Heart right ventricle (tissue), 16 donors: Measurements from ENCODE around the gene ALDH1L1. TPM values are rescaled to one million over a fixed set of nuclear protein-coding genes. Genes with fewer than 3 reads are reported as not detected.
A peak's percentile ranks its signal among the peaks of the same experiment; 100 is the strongest.

Source experiments
- ATAC-seq, 8 donors: fragments of 200-7000 bp; cut with Tn5 transposase; one replicate each; pipeline ENCODE4 v1.9.1; 2020; ENCODE audit warnings: mild to moderate bottlenecking in 8 of 8, moderate library complexity in 8 of 8, moderate number of reproducible peaks in 1 of 8
- DNase-seq, 2 donors: peaks; one replicate each; pipeline ENCODE4 v3.0.0-alpha.2; 2020
- H3K27ac ChIP-seq, 10 donors: fragments of 200-600 bp; sonication (generic) in 2 of 10; one replicate each; pipeline versions ENCODE4 v1.5.0 to v1.8.0; 2020 to 2022; ENCODE audit warnings: mild to moderate bottlenecking in 3 of 10
- H3K27me3 ChIP-seq, 7 donors: fragments of 200-600 bp; one replicate each; pipeline ENCODE4 v1.8.0; 2021 to 2022; ENCODE audit warnings: mild to moderate bottlenecking in 2 of 7
- H3K36me3 ChIP-seq, 9 donors: fragments of 200-600 bp; sonication (generic) in 1 of 9; one replicate each; pipeline versions ENCODE4 v1.5.0 to v1.8.0; 2020 to 2022; ENCODE audit warnings: mild to moderate bottlenecking in 2 of 9
- H3K4me1 ChIP-seq, 9 donors: fragments of 200-600 bp; sonication (generic) in 1 of 9; one replicate each; pipeline versions ENCODE4 v1.5.0 to v1.8.0; 2020 to 2022; ENCODE audit warnings: mild to moderate bottlenecking in 4 of 9
- H3K4me3 ChIP-seq, 10 donors: fragments of 200-600 bp; sonication (generic) in 2 of 10; one replicate each; pipeline versions ENCODE4 v1.5.0 to v1.8.0; 2020 to 2022; ENCODE audit warnings: mild to moderate bottlenecking in 7 of 10, moderate library complexity in 2 of 10
- H3K9me3 ChIP-seq, 11 donors: fragments of 200-600 bp in 10 of 11; sonication (generic) in 2 of 11; one replicate each; pipeline versions ENCODE4 v1.5.0 to v1.8.0; 2013 to 2022; ENCODE audit warnings: mild to moderate bottlenecking in 2 of 11, control low read depth in 1 of 11, moderate library complexity in 1 of 11
- WGBS, 2 donors: extraction: QIAGEN DNeasy Blood & Tissue Kit; methylation state at CpG; one replicate each; pipeline ENCODE4 v1.1.7; 2013; ENCODE audit warnings: inconsistent platforms in 1 of 2; 5-methylcytosine and 5-hydroxymethylcytosine counted together
- intact Hi-C, 10 donors: fragments of 100-400 bp; cut with DNase I; formaldehyde crosslinking; loops; one replicate each; pipeline versions ENCODE4 v1.11.1 to v1.14.2; 2022
- polyA plus RNA-seq, 2 donors: library from polyadenylated mRNA; stranded (reverse); fragments of 200-250 nt; gene quantifications; one replicate each; pipeline ENCODE4 v1.2.3, GENCODE V29; 2013
- total RNA-seq, 10 donors: library from RNA; stranded (reverse); fragmentation: NEBNext Ultra II Directional in 3 of 10; extraction: Animal tissue kit (Norgen Biotek cat#: 25700) in 3 of 10; gene quantifications; one replicate each; pipeline versions ENCODE4 v1.2.1 to v1.2.4, GENCODE V29; 2021 to 2023
- TF ChIP-seq, protein P1 (sequence below), 9 donors: fragments of 200-600 bp; sonication (generic) in 2 of 9; IDR thresholded peaks; one replicate each; pipeline versions ENCODE4 v1.5.0 to v1.8.0; 2021 to 2022; ENCODE audit warnings: antibody characterized with exemption in 9 of 9, mild to moderate bottlenecking in 5 of 9, moderate library complexity in 1 of 9
- donor health status: Arrhythmogenic right ventricular cardiomyopathy.
- donor health status: ischemic (EF 13 %, LVEDD 7.1; RV severe dilation, severe dysfunction).
- donor health status: healthy with polysubstance abuse.
- donor health status: DM: no; HTN: yes; CAD: no.
- donor health status: DM: no; HTN: no; CAD: no.
- donor health status: ischemic (EF 25% LVEDD 6.9; RV normal size, moderate dysfunction).
- donor health status: ischemic (EF 25% LVEDD 5.7; RV mildly dilated, moderate dysfunction).
- donor health status: healthy.
- donor health status: DM: yes; HTN: yes; CAD: no.
- donor health status: Ischemic cardiomyopathy.
- donor health status: ischemic (EF 35%, LVEDD 5.7; RV mildly dilated, moderate dysfunction).
- donor health status: nonischemic (EF 11% LVEDD 7.7; RV severe dilation, severe dysfunction).
- donor health status: DM: yes; HTN: yes; CAD: no.
- donor health status: PGD.
- donor health status: ischemic (EF 29% LVEDD 5.4; RV normal size, mild dysfunction).
- donor health status: nonischemic (EF 23%, LVEDD 6.1; RV moderate dilation, normal function).

The ALDH1L1 gene
- total and polyA plus RNA-seq, 12 donors = 14.9 to 45.9 (median 31.7) TPM

DNA sequence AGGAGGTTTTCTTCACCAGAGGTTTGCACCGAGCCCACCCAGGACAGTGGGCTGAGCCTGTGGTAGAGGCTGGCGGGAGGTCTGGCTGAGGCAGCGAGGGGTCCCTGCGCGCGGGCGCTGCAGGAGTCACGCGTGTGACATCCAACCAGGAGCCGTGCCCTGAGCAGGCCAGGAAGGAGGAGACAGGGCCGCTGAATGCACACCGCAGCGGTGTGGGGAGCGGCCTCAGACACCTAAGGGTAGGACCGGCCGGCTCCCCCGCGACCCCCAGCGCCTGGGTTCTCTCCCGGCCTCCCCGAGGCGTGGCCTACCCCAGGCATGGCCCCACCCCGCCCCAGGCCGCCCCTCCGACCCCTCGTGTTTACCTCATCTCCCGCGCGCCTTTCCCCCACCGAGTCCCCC, 96.9 kb downstream of the ALDH1L1 start:
- DNase-seq (no peak), ATAC-seq (peak; percentile 60 to 80 (median 69))
- Histone ChIP-seq H3K4me1 (peaks cover 0 to 27% (median 17%) of the 10 kb centered on the region in 9 donors), H3K36me3 (no peaks in the 10 kb centered on the region), H3K27ac (peak overlapping the region; percentile 77 to 94 (median 88)), H3K9me3 (peaks cover 0 to 11% (median 0%) of the 10 kb centered on the region in 11 donors), H3K4me3 (peak overlapping the region; percentile 45 to 93 (median 78)), H3K27me3 (no peaks in the 10 kb centered on the region)
- intact Hi-C loops = loop anchor here in 8 of 10 donors (5.0 to 10.0 kb wide), 6 partner anchors 89 to 1979 kb away; no protein-coding TSS in a partner anchor
- 0 to 1% methylated on average over 23 to 30 of the region's 30 CpGs for WGBS, 2 donors
- TF ChIP-seq, protein P1, sequence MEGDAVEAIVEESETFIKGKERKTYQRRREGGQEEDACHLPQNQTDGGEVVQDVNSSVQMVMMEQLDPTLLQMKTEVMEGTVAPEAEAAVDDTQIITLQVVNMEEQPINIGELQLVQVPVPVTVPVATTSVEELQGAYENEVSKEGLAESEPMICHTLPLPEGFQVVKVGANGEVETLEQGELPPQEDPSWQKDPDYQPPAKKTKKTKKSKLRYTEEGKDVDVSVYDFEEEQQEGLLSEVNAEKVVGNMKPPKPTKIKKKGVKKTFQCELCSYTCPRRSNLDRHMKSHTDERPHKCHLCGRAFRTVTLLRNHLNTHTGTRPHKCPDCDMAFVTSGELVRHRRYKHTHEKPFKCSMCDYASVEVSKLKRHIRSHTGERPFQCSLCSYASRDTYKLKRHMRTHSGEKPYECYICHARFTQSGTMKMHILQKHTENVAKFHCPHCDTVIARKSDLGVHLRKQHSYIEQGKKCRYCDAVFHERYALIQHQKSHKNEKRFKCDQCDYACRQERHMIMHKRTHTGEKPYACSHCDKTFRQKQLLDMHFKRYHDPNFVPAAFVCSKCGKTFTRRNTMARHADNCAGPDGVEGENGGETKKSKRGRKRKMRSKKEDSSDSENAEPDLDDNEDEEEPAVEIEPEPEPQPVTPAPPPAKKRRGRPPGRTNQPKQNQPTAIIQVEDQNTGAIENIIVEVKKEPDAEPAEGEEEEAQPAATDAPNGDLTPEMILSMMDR (IDR thresholded peaks at IDR 0.05) = no peak

DNA sequence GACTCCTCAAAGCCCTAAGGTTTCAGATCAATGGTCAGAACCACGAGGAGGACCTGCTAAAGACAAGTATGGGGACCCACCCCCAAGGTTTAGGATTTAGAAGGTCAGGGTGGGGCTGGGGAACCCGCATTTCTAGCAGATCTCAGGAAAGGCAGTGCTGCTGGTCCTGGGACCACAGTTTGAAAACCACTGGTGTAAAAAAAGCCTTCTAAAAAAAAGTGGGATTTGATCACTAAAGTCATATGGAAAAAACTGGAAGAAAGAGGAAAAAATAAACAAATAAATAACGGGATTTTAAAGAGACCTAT, 97.3 kb downstream of the ALDH1L1 start:
- peak overlapping the region; percentile 45 to 93 (median 78) for H3K4me3 ChIP-seq
- H3K4me1 ChIP-seq = peaks cover 0 to 27% (median 17%) of the 10 kb centered on the region in 9 donors
- DNase-seq = no peak
- intact Hi-C loops = loop anchor here in 8 of 10 donors (5.0 to 10.0 kb wide), 6 partner anchors 88 to 1979 kb away; no protein-coding TSS in a partner anchor
- no peaks in the 10 kb centered on the region for H3K36me3 ChIP-seq
- H3K27me3 ChIP-seq = no peaks in the 10 kb centered on the region
- TF ChIP-seq, protein P1 (IDR thresholded peaks at IDR 0.05) = no peak
- 37 to 38% methylated on average over 3 of the region's 3 CpGs for WGBS, 2 donors
- H3K27ac ChIP-seq = peak overlapping the region in 9 of 10 donors; percentile 77 to 94 (median 89)
- no peak for ATAC-seq
- peaks cover 0 to 11% (median 0%) of the 10 kb centered on the region in 11 donors for H3K9me3 ChIP-seq

DNA sequence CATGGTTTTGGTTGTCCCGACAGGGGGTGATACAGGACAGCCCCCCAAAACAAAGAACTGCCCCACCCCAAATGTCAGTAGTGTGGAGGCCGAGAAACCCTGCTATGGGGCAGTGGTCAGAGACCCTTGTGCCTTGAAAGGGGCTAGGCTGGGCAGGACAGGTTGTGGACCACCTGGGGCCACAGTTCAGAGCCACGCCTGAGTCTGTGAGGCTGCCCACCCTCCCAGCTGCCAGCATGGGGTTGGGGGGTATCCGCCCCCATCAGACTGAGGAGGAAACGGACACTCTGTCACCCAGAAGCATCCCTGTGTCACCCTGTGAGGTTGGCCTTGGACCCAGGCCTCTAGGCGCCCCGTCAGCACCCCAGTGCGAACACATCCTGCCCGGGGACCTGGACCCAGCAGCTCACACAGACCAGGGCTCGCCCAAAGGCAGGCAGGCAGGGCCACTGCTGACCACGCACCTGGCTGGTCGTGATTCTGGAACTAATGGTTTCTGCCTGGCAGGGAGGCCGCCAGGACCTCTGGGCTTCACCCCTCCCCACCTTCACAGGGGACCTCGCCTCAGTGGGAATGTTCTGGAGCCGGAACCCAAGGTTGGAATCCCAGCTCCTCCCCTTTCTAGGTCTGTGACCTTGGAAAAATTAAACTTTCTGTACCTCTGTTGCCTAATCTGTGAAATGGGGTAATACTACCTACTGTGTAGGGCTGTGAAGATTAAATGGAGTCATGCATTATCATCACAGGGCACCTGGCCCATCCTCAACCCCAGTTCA, 97.8 kb downstream of the ALDH1L1 start:
- intact Hi-C loops = loop anchor here in 8 of 10 donors (5.0 to 10.0 kb wide), 6 partner anchors 88 to 1980 kb away; no protein-coding TSS in a partner anchor
- WGBS, 2 donors = 96 to 97% methylated on average over 15 of the region's 15 CpGs
- H3K4me3 ChIP-seq = peak overlapping the region in 4 of 10 donors; percentile 74 to 91 (median 83)
- H3K9me3 ChIP-seq = peaks cover 0 to 5% (median 0%) of the 10 kb centered on the region in 11 donors
- peak in 1 of 8 donors; percentile 25 for ATAC-seq
- peak overlapping the region in 8 of 10 donors; percentile 34 to 94 (median 90) for H3K27ac ChIP-seq
- TF ChIP-seq, protein P1 (IDR thresholded peaks at IDR 0.05) = no peak
- H3K27me3 ChIP-seq = no peaks in the 10 kb centered on the region
- peaks cover 0 to 27% (median 17%) of the 10 kb centered on the region in 9 donors for H3K4me1 ChIP-seq
- H3K36me3 ChIP-seq = peaks cover 0 to under 1% (median 0%) of the 10 kb centered on the region in 9 donors
- DNase-seq = no peak

DNA sequence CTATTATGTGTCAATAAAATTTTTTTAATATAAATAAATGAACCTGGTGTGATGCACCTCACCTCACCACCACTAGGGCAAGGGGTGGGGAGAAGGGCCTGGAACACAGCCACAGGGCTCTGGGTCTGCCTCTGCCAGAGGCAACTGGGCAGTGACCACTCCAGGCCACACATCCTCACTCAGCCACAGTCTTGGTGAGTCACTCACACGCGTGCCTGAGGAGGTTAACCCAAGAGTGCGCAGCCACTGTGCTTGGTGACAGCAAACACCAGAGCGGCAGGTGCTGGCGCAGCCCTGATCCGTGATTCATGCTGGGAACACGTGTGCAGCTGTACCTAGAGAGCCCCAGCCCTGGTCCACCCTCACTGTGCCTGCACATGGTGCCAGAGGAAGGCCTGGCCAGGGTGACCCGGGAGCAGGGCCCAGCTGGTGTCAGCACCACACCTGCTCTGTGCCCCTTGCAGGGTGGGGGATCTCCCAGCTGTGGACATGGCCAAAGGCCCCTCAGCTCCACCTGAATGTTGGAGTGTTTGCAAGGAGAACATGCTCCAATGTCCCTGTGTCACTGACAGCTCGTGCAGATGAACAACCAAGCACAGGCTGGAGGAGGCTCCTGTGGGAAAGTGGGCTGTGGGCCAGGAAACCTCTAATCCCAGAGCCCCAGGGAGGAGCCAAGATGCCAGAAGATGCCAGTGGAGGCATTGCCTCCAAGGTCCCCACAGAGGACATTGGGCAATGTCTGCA, 98.6 kb downstream of the ALDH1L1 start:
- intact Hi-C loops = loop anchor here in 8 of 10 donors (5.0 to 10.0 kb wide), 6 partner anchors 87 to 1981 kb away; no protein-coding TSS in a partner anchor
- ATAC-seq (peak in 5 of 8 donors; percentile 7 to 59 (median 18)), DNase-seq (no peak)
- 73 to 78% methylated on average over 9 of the region's 9 CpGs for WGBS, 2 donors
- H3K9me3 ChIP-seq = peaks cover 0 to 3% (median 0%) of the 10 kb centered on the region in 11 donors
- H3K27ac ChIP-seq = peak overlapping the region in 5 of 10 donors; percentile 31 to 91 (median 39)
- TF ChIP-seq, protein P1 (IDR thresholded peaks at IDR 0.05) = peak in 5 of 9 donors; percentile 17 to 36 (median 29)
- no peaks in the 10 kb centered on the region for H3K27me3 ChIP-seq
- peaks cover 0 to 27% (median 17%) of the 10 kb centered on the region in 9 donors for H3K4me1 ChIP-seq
- no peak overlapping the region for H3K4me3 ChIP-seq
- H3K36me3 ChIP-seq = peaks cover 0 to 3% (median 0%) of the 10 kb centered on the region in 9 donors
